GM20000 (cell line): ENCODE data around the gene NOTCH2NLA.
"Not testable (repeated sequence)": the region's sequence is repeated elsewhere in the genome, so short reads cannot be mapped to it uniquely, and the experiment has no call there.

ENCODE experiments used
- DNase-seq: peaks from one replicate; pipeline ENCODE4 v3.0.0; 2012; ENCODE audit warnings: low spot score

The NOTCH2NLA gene

DNA sequence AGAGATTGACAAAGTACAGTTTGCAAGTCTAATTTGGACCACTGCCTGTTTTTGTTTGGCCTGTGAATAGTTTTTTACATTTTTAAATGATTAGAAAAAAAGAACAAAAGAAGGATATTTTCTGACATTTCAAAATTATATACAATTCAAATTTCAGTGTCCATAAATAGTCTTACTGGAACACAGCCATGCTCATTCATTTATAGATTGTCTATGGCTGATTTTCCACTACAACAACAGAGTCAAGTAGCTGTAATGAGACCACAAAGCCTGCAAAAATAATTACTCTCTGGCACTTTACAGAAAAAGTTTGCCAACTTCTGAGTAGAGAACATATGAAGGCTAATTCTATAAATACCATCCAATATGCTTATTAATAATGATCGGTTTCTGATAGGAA is 61.1 kb downstream of the NOTCH2NLA start:
- not testable (repeated sequence) for DNase-seq

DNA sequence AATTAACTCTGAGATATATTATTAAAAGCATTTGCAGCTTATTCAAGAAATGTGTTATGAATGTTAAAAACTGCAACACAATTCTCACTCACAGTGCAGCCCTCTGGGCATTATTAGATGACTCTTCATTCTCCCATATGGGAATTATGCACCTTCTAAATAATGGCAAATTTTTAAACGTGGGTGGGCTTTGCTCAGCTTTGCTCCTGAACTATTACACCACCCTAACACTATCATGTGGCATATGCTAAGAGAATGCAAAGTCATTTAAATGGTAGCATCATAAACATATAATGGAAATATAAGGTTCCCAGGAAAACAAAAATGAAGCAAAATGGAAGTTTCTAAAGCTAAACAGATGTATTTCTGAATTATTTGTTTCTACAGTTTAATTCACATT is 61.5 kb downstream of the NOTCH2NLA start:
- DNase-seq: not testable (repeated sequence)

DNA sequence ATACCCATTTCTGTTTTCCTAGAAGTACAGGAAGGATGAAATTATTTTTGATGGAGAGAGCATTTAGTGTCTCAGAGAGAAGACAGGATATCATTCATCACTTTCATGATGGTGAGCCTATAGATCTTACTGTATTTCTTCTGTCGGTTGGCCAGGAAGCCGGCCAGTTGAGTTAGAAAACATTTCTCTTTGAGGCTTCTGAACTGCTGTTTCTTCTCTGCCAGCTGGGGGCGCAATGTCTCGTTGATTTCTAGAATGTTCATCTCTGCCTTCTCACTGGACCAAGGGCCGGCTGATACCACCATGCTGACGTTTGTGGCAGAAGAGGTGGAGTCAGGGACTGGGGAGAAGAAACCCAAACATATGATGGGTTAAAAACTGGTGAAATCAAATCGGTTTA is 84.4 kb downstream of the NOTCH2NLA start, which contains the start of gene NBPF10:
Gene NBPF10 (minus strand): TSS at position 340 of the 400 bp plus-strand sequence. CDS start 35 bp downstream, at position 305.
- not testable (repeated sequence) for DNase-seq
